ENCODE measurements around the gene TTC1. TPM values are rescaled to one million over a fixed set of nuclear protein-coding genes. Genes with fewer than 3 reads are reported as not detected.
A peak's percentile ranks its signal among the peaks of the same experiment; 100 is the strongest.

TTC1 gene
- polyA plus RNA-seq, 1 of the 3 experiments (the other 2 are of a cell fraction) = 37.0 TPM

DNA sequence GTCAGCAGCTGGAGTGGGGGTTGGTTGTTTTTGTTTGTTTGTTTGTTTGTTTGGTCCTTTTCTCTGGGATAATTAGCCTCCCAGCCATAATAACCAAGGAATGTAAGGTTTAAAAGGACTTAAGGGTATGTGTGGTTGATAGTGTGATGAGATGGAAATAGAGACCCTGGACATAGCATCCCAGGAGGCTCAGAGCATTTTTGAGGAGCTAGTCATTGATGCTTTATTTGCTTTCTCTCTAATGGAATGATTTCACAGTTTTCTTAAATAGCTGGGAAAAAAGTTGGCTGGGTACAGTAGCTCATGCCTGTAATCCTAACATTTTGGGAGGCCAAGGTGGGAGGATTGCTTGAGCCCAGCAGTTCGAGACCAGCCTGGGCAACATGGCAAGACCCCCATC is 45.1 kb downstream of the TTC1 start (continued):
- TF ChIP-seq MXI1 (IDR thresholded peaks at IDR 0.05; ENCODE audit: low read depth, low read length) = no peak

DNA sequence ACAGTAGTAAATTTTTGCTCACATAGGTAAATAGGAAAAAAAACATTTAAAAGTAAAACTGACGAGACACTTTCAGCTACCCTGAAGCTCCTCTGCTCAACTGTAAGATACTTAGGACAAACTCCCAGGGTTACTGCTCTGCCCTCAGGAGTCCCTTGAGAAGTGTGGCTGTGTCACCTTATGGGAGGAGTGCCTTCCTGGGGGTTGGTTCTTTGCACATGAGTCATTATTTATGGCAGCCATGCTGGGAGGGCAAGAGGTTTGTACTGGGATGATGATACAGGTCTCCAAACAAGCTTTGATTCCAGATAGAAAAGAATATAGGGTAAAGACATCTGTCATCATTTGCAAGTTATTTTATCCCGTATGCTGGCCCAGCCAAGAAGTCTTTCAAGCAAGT is 45.9 kb downstream of the TTC1 start:
- Histone ChIP-seq H3K27ac (ENCODE audit: low read depth in 2 of 2, low read length in 1 of 2) (peak overlapping the region in 1 of 2 experiments; percentile 20; a peak in 1 of 4 replicates), H3K27me3 (ENCODE audit: insufficient read depth) (no peaks in the 10 kb centered on the region), H3K4me3 (ENCODE audit: low read depth in 2 of 2, low read length in 1 of 2) (no peak overlapping the region), H3K9ac (no peak overlapping the region), H3K9me2 (no peaks in the 10 kb centered on the region), H3K4me1 (ENCODE audit: control insufficient read depth in 1 of 2, insufficient read depth in 2 of 2, low read depth in 1 of 2, low read length in 1 of 2) (peaks cover 0 to 5% of the 10 kb centered on the region in 2 experiments; a peak in 1 of 4 replicates), H3K36me3 (replicated peaks in 1 of 2; ENCODE audit: control insufficient read depth in 1 of 2, insufficient read depth in 2 of 2, low read length in 1 of 2) (peaks cover 54 to 76% of the 10 kb centered on the region in 2 experiments), H3K79me2 (ENCODE audit: insufficient read depth) (no peaks in the 10 kb centered on the region), H3K9me3 (no peaks in the 10 kb centered on the region), H3F3A (replicated peaks; ENCODE audit: insufficient read depth) (peaks cover 10% of the 10 kb centered on the region), H2AFZ (ENCODE audit: low read depth) (no peak overlapping the region), H3K4me2 (no peak overlapping the region; the same call in 1 of the 2 replicates), H4K20me1 (ENCODE audit: insufficient read depth) (no peaks in the 10 kb centered on the region)
- TF ChIP-seq, protein P1, sequence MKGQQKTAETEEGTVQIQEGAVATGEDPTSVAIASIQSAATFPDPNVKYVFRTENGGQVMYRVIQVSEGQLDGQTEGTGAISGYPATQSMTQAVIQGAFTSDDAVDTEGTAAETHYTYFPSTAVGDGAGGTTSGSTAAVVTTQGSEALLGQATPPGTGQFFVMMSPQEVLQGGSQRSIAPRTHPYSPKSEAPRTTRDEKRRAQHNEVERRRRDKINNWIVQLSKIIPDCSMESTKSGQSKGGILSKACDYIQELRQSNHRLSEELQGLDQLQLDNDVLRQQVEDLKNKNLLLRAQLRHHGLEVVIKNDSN (IDR thresholded peaks at IDR 0.05; ENCODE audit: borderline replicate concordance, low read depth) = no peak
- no peak for TF ChIP-seq RCOR1 (IDR thresholded peaks at IDR 0.05; ENCODE audit: low read length)
- peak; percentile 33; the same call in 1 of the 2 replicates for TF ChIP-seq JUND (IDR thresholded peaks at IDR 0.05)
- TF ChIP-seq MEF2A (IDR thresholded peaks at IDR 0.05; ENCODE audit: borderline replicate concordance, low read depth) = no peak
- no peak for TF ChIP-seq NRF1 (IDR thresholded peaks at IDR 0.05; ENCODE audit: low read depth, low read length)
- TF ChIP-seq FOSL2 (IDR thresholded peaks at IDR 0.05; ENCODE audit: borderline replicate concordance, low read depth) = peak; percentile 32; the same call in 1 of the 2 replicates
- no peak for TF ChIP-seq SIN3A (IDR thresholded peaks at IDR 0.05; ENCODE audit: borderline replicate concordance, low read depth, low read length)
- no peak for TF ChIP-seq GATA2 (CRISPR knock-in tag; IDR thresholded peaks at IDR 0.05)
- no peak for TF ChIP-seq TAF1 (IDR thresholded peaks at IDR 0.05; ENCODE audit: borderline replicate concordance, low read depth, low read length)
- TF ChIP-seq FOXJ3 (CRISPR knock-in tag; IDR thresholded peaks at IDR 0.05) = no peak
- TF ChIP-seq, protein P2, sequence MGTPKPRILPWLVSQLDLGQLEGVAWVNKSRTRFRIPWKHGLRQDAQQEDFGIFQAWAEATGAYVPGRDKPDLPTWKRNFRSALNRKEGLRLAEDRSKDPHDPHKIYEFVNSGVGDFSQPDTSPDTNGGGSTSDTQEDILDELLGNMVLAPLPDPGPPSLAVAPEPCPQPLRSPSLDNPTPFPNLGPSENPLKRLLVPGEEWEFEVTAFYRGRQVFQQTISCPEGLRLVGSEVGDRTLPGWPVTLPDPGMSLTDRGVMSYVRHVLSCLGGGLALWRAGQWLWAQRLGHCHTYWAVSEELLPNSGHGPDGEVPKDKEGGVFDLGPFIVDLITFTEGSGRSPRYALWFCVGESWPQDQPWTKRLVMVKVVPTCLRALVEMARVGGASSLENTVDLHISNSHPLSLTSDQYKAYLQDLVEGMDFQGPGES (IDR thresholded peaks at IDR 0.05; ENCODE audit: low read depth, low read length) = no peak
- TF ChIP-seq RAD21 (IDR thresholded peaks at IDR 0.05; ENCODE audit: low read length) = no peak
- whole genome bisulfite sequencing (ENCODE audit: low lambda C conversion rate) = 78% methylated on average over 2 of the region's 2 CpGs
- POLR2A ChIA-PET = interaction anchor here (1.1 kb wide), 1 partner anchor 110 kb away, joined by 3 read pairs; no protein-coding TSS in a partner anchor
- CTCF ChIA-PET = interaction anchor here (1.2 to 3.0 kb wide), 2 partner anchors 33 to 336 kb away, joined by 4 to 12 read pairs; no protein-coding TSS in a partner anchor
- DNase-seq = no peak

DNA sequence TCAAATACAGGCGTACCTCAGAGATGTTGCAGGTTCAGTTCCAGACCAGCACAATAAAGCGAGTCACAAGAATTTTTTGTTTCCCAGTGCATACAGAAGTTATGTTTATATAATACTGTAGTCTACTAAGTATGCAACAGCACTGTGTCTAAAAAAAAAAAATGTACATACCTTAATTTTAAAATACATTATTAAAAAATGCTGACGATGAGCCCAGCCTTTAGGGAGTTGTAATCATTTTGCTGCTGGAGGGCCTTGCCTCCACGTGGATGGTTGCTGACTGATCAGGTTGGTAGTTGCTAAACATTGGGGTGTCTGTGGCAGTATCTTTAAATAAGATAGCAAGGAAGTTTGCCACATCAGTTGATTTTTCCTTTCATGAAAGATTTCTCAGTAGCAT is 48.3 kb downstream of the TTC1 start:
- Histone ChIP-seq H3F3A (replicated peaks; ENCODE audit: insufficient read depth) (peaks cover 7% of the 10 kb centered on the region), H3K4me3 (ENCODE audit: low read depth in 2 of 2, low read length in 1 of 2) (no peak overlapping the region), H3K4me1 (ENCODE audit: control insufficient read depth in 1 of 2, insufficient read depth in 2 of 2, low read depth in 1 of 2, low read length in 1 of 2) (peaks cover 1 to 5% of the 10 kb centered on the region in 2 experiments; a peak in 2 of 4 replicates), H3K27me3 (ENCODE audit: insufficient read depth) (no peaks in the 10 kb centered on the region), H2AFZ (ENCODE audit: low read depth) (no peak overlapping the region), H3K9me3 (no peaks in the 10 kb centered on the region), H3K9me2 (no peaks in the 10 kb centered on the region), H3K36me3 (replicated peaks in 1 of 2; ENCODE audit: control insufficient read depth in 1 of 2, insufficient read depth in 2 of 2, low read length in 1 of 2) (peaks cover 63% of the 10 kb centered on the region in 2 experiments), H3K9ac (no peak overlapping the region), H3K27ac (ENCODE audit: low read depth in 2 of 2, low read length in 1 of 2) (no peak overlapping the region), H3K79me2 (ENCODE audit: insufficient read depth) (no peaks in the 10 kb centered on the region), H3K4me2 (no peak overlapping the region), H4K20me1 (ENCODE audit: insufficient read depth) (no peaks in the 10 kb centered on the region)
- DNase-seq = no peak
- WGBS (ENCODE audit: low lambda C conversion rate) = 93% methylated on average over 4 of the region's 4 CpGs
- ChIA-PET POLR2A (no interaction called here), CTCF (interaction anchor here (1.3 kb wide), 1 partner anchor 22 kb away, joined by 4 read pairs; no protein-coding TSS in a partner anchor)
- TF ChIP-seq, protein P3, sequence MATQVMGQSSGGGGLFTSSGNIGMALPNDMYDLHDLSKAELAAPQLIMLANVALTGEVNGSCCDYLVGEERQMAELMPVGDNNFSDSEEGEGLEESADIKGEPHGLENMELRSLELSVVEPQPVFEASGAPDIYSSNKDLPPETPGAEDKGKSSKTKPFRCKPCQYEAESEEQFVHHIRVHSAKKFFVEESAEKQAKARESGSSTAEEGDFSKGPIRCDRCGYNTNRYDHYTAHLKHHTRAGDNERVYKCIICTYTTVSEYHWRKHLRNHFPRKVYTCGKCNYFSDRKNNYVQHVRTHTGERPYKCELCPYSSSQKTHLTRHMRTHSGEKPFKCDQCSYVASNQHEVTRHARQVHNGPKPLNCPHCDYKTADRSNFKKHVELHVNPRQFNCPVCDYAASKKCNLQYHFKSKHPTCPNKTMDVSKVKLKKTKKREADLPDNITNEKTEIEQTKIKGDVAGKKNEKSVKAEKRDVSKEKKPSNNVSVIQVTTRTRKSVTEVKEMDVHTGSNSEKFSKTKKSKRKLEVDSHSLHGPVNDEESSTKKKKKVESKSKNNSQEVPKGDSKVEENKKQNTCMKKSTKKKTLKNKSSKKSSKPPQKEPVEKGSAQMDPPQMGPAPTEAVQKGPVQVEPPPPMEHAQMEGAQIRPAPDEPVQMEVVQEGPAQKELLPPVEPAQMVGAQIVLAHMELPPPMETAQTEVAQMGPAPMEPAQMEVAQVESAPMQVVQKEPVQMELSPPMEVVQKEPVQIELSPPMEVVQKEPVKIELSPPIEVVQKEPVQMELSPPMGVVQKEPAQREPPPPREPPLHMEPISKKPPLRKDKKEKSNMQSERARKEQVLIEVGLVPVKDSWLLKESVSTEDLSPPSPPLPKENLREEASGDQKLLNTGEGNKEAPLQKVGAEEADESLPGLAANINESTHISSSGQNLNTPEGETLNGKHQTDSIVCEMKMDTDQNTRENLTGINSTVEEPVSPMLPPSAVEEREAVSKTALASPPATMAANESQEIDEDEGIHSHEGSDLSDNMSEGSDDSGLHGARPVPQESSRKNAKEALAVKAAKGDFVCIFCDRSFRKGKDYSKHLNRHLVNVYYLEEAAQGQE (IDR thresholded peaks at IDR 0.05; ENCODE audit: low read depth, low read length) = no peak
- TF ChIP-seq TEAD4 (IDR thresholded peaks at IDR 0.05; ENCODE audit: borderline replicate concordance, insufficient read depth) = no peak
- TF ChIP-seq JUND (IDR thresholded peaks at IDR 0.05) = no peak
- no peak for TF ChIP-seq SIN3A (IDR thresholded peaks at IDR 0.05; ENCODE audit: borderline replicate concordance, low read depth, low read length)
- TF ChIP-seq NRF1 (IDR thresholded peaks at IDR 0.05; ENCODE audit: low read depth, low read length) = no peak
- TF ChIP-seq RFX5 (IDR thresholded peaks at IDR 0.05; ENCODE audit: low read length) = no peak
- no peak for TF ChIP-seq FOXM1 (IDR thresholded peaks at IDR 0.05; ENCODE audit: low read depth)
- TF ChIP-seq, protein P4, sequence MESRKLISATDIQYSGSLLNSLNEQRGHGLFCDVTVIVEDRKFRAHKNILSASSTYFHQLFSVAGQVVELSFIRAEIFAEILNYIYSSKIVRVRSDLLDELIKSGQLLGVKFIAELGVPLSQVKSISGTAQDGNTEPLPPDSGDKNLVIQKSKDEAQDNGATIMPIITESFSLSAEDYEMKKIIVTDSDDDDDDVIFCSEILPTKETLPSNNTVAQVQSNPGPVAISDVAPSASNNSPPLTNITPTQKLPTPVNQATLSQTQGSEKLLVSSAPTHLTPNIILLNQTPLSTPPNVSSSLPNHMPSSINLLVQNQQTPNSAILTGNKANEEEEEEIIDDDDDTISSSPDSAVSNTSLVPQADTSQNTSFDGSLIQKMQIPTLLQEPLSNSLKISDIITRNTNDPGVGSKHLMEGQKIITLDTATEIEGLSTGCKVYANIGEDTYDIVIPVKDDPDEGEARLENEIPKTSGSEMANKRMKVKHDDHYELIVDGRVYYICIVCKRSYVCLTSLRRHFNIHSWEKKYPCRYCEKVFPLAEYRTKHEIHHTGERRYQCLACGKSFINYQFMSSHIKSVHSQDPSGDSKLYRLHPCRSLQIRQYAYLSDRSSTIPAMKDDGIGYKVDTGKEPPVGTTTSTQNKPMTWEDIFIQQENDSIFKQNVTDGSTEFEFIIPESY (IDR thresholded peaks at IDR 0.05; ENCODE audit: borderline replicate concordance, low read depth) = no peak
- TF ChIP-seq ELF1 (IDR thresholded peaks at IDR 0.05) = no peak

Data from SK-N-SH (cell line).